ENCODE data around the gene SFXN5. TPM values are rescaled to one million over a fixed set of nuclear protein-coding genes. Genes with fewer than 3 reads are reported as not detected.

The SFXN5 gene
- total RNA-seq, 1 donor from 2014 or later: 15.4 TPM

GRCh38 chr2:72985891-72986683, 85.4 kb downstream of the SFXN5 start:
- H3K4me1 ChIP-seq: no peaks in the 10 kb centered on the region
- H3K4me3 ChIP-seq: no peak overlapping the region
- ATAC-seq (no peak), DNase-seq (peak; percentile 24)
- no peaks in the 10 kb centered on the region for H3K9me3 ChIP-seq
- peaks cover 12% of the 10 kb centered on the region for H3K36me3 ChIP-seq
- no peak for TF ChIP-seq CTCF (IDR thresholded peaks at IDR 0.05)
- intact Hi-C loops (cut with DNase I): no loop called here
- H3K27me3 ChIP-seq (ENCODE audit: low read depth): no peaks in the 10 kb centered on the region
- H3K27ac ChIP-seq: no peak overlapping the region

- DNase-seq (peak; percentile 11), ATAC-seq (no peak)
- Histone ChIP-seq H3K36me3 (peaks cover 12% of the 10 kb centered on the region), H3K27me3 (ENCODE audit: low read depth) (no peaks in the 10 kb centered on the region), H3K9me3 (no peaks in the 10 kb centered on the region), H3K4me1 (no peaks in the 10 kb centered on the region), H3K27ac (no peak overlapping the region), H3K4me3 (no peak overlapping the region)
- intact Hi-C loops (cut with DNase I): no loop called here
- no peak for TF ChIP-seq CTCF (IDR thresholded peaks at IDR 0.05)
These were observed 86.4 kb downstream of the SFXN5 start for GRCh38 chr2:72985136-72985535.

GRCh38 chr2:72984172-72984671, 87.3 kb downstream of the SFXN5 start:
- TF ChIP-seq CTCF (IDR thresholded peaks at IDR 0.05): no peak
- intact Hi-C loops (cut with DNase I): no loop called here
- Histone ChIP-seq H3K27ac (no peak overlapping the region), H3K36me3 (peaks cover 12% of the 10 kb centered on the region), H3K27me3 (ENCODE audit: low read depth) (no peaks in the 10 kb centered on the region), H3K4me3 (no peak overlapping the region), H3K9me3 (no peaks in the 10 kb centered on the region), H3K4me1 (no peaks in the 10 kb centered on the region)
- DNase-seq (no peak), ATAC-seq (no peak)

DNA sequence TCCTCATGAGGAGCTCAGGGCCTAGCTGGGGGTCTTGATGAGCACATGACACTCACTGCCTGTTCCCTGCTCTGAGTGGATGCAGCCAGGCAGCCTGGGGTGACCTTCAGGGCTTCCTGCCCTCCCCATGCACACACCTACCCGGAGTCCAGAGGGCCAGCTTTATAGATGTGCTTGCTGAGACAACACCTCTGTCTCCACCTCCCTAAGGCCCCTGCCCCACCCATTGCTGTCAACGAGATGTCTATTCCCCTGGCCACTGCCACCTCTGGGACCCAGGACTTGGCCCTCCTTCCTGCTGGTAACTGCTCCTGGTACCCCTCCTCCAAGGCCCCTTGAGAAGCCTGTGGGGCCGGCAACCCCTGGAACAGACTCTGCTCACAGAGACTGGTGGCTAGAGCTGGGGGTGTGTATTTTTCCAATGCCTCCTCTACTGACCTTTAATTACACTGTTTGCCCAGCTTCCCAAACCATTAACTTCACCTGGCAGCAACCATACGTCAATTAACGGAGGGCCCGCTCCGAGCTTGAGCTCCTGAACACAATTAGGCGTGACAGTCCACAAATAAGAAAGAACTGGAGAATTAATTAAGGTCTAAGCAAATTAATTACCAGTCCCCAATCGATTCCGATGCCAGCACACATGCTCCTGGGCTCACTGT, 87.9 kb downstream of the SFXN5 start:
- no peak for ATAC-seq
- no peak overlapping the region for H3K27ac ChIP-seq
- intact Hi-C loops (cut with DNase I): no loop called here

More for the DNA sequence above, 87.9 kb downstream of the SFXN5 start:
- Histone ChIP-seq H3K4me1 (no peaks in the 10 kb centered on the region), H3K27me3 (ENCODE audit: low read depth) (no peaks in the 10 kb centered on the region), H3K4me3 (no peak overlapping the region), H3K9me3 (no peaks in the 10 kb centered on the region), H3K36me3 (peaks cover 12% of the 10 kb centered on the region)
- no peak for TF ChIP-seq CTCF (IDR thresholded peaks at IDR 0.05)
- DNase-seq: no peak

Measured in lower lobe of right lung (tissue), 2 donors.